Type B pancreatic cell (in vitro differentiated cells): Measurements from ENCODE around the gene NPLOC4. TPM values are rescaled to one million over a fixed set of nuclear protein-coding genes. Genes with fewer than 3 reads are reported as not detected.

ENCODE experiments used
- DNase-seq: peaks from one replicate; pipeline ENCODE4 v3.0.0; 2021; ENCODE audit warnings: mixed read lengths; ENCODE audit not compliant: unreplicated experiment; ENCODE audit errors: extremely low spot score
- H3K27ac Mint-ChIP-seq: 2 replicates; pipeline ENCODE4 v1.8.0; 2021; ENCODE audit warnings: mild to moderate bottlenecking, mixed read lengths
- H3K27me3 Mint-ChIP-seq: 2 replicates; pipeline ENCODE4 v1.8.0; 2021; ENCODE audit warnings: mixed read lengths
- H3K36me3 Mint-ChIP-seq: 2 replicates; pipeline ENCODE4 v1.8.0; 2021; ENCODE audit warnings: mixed read lengths
- H3K4me1 Mint-ChIP-seq: one replicate; pipeline ENCODE4 v1.8.0; 2021; ENCODE audit warnings: mixed read lengths; ENCODE audit not compliant: unreplicated experiment
- H3K4me3 Mint-ChIP-seq: 2 replicates; pipeline ENCODE4 v1.8.0; 2021; ENCODE audit warnings: mild to moderate bottlenecking, mixed read lengths
- H3K9me3 Mint-ChIP-seq: 2 replicates; pipeline ENCODE4 v1.8.0; 2021; ENCODE audit warnings: mixed read lengths
- total RNA-seq: library from RNA; stranded (reverse); gene quantifications from 2 replicates; pipeline ENCODE4 v1.2.1, GENCODE V29; 2021; ENCODE audit warnings: low replicate concordance
- TF ChIP-seq, protein P1 (sequence below): fragments of 200-600 bp; sonication (generic); conservative IDR thresholded peaks from 2 replicates; pipeline ENCODE4 v1.5.0; 2021; ENCODE audit warnings: antibody characterized with exemption, mild to moderate bottlenecking

NPLOC4 gene
- total RNA-seq, 1 donor from 2014 or later: 82.4 TPM

DNA sequence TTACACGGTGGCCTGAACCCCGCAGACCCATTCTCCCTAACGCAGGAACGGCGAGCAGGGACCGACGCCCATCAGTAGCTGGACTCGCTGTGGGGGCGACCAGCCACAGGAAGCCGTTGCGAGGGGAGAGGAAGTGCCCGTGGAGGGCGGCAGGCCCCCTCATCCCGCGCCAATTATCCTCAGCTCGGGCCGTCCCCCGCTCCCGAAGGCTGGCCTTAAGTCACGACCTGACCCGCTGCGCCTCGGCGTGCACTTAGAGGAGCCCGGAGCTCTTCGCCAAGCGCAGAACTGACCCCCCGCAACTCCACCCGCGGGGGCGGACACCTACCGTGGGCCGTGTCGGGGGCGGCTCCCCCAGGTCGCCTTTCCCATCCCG lies 46.3 kb upstream of the NPLOC4 start:
- Mint-ChIP-seq H3K36me3 (peaks cover 4% of the 10 kb centered on the region), H3K27me3 (no peaks in the 10 kb centered on the region), H3K27ac (peak overlapping the region; percentile 90), H3K9me3 (no peaks in the 10 kb centered on the region), H3K4me3 (peak overlapping the region; percentile 95), H3K4me1 (peaks cover 14% of the 10 kb centered on the region)
- TF ChIP-seq, protein P1, sequence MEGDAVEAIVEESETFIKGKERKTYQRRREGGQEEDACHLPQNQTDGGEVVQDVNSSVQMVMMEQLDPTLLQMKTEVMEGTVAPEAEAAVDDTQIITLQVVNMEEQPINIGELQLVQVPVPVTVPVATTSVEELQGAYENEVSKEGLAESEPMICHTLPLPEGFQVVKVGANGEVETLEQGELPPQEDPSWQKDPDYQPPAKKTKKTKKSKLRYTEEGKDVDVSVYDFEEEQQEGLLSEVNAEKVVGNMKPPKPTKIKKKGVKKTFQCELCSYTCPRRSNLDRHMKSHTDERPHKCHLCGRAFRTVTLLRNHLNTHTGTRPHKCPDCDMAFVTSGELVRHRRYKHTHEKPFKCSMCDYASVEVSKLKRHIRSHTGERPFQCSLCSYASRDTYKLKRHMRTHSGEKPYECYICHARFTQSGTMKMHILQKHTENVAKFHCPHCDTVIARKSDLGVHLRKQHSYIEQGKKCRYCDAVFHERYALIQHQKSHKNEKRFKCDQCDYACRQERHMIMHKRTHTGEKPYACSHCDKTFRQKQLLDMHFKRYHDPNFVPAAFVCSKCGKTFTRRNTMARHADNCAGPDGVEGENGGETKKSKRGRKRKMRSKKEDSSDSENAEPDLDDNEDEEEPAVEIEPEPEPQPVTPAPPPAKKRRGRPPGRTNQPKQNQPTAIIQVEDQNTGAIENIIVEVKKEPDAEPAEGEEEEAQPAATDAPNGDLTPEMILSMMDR: no peak
- DNase-seq: no peak

DNA sequence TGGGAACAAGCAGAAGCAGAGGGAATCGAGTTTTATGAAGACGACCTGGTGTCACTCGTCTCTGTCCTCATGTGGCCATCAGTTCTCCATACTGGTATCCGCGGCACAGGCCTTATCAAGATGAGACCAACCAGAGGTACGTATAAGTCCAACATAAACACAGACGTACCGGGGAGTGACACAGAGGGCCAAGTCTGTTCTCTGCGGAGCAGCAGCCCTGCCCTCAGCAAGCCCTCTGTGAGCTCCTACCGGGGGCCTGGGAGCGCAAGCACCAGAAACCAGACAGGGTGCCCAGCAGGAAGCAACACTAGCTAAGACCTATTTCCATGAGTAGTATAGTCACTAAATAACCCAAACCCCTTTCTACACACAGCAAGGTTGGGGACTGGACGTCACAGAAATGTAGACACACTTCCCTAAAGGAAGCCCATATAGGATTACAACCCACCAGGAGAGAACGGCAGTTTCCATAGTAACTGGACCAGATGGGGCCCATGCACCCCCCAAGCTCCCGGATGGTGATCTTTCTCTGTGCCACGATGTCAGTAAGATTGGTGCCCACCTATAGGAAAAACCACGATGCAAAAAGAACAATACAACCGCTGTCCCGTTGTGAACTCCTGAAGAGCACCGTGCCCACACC lies 45.8 kb upstream of the NPLOC4 start:
- DNase-seq: no peak
- peaks cover 4% of the 10 kb centered on the region for H3K36me3 Mint-ChIP-seq
- peak overlapping the region; percentile 90 for H3K27ac Mint-ChIP-seq
- peak overlapping the region; percentile 95 for H3K4me3 Mint-ChIP-seq
- H3K4me1 Mint-ChIP-seq: peaks cover 14% of the 10 kb centered on the region
- TF ChIP-seq, protein P1: no peak
- no peaks in the 10 kb centered on the region for H3K27me3 Mint-ChIP-seq
- H3K9me3 Mint-ChIP-seq: no peaks in the 10 kb centered on the region

DNA sequence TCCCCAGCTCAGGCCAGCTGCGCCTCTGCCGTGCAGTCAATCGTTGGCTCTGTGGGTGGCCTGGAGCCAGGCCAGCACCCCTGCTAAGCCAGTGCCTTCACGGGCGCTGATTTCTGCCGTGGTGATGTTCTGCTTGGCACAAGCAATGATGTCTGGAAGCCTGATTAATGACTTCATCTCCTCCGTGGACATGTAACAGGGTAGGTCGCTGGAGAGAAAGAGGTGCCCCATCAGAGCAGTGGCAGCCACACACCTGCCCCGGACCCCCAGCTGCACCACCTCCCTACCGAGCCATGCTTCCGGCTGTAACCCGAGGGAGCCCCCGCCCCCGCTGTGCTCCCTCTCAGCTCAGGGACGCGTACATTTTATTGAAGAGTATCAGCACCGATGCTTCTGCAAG lies 44.8 kb upstream of the NPLOC4 start:
- H3K27ac Mint-ChIP-seq: no peak overlapping the region
- H3K36me3 Mint-ChIP-seq: peaks cover 4% of the 10 kb centered on the region
- H3K4me3 Mint-ChIP-seq: no peak overlapping the region
- no peak for DNase-seq
- H3K27me3 Mint-ChIP-seq: no peaks in the 10 kb centered on the region
- TF ChIP-seq, protein P1: no peak
- peaks cover 14% of the 10 kb centered on the region for H3K4me1 Mint-ChIP-seq
- H3K9me3 Mint-ChIP-seq: no peaks in the 10 kb centered on the region

DNA sequence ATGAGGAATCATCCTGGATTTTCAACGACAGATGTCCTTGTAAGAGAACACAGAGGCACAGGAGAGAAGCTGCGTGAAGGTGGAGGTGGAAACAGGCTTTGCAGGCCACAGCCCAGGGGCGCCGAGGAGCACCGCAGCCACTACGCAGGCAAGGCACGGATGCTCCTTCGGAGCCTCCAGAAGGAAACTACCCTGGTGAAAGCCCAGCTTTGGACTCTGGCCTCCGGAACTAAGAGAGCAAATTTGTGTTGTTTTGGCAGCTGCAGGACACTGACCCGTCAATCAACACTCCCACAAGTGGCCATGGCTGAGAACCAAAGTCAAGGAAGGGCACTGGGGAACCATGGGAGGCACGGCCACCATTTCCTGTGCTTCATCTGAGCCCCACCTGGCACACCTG lies 43.2 kb upstream of the NPLOC4 start:
- no peak for DNase-seq
- TF ChIP-seq, protein P1: no peak
- Mint-ChIP-seq H3K4me1 (peaks cover 22% of the 10 kb centered on the region), H3K36me3 (peaks cover 4% of the 10 kb centered on the region), H3K27me3 (no peaks in the 10 kb centered on the region), H3K27ac (no peak overlapping the region), H3K9me3 (no peaks in the 10 kb centered on the region), H3K4me3 (peak overlapping the region; percentile 32)

DNA sequence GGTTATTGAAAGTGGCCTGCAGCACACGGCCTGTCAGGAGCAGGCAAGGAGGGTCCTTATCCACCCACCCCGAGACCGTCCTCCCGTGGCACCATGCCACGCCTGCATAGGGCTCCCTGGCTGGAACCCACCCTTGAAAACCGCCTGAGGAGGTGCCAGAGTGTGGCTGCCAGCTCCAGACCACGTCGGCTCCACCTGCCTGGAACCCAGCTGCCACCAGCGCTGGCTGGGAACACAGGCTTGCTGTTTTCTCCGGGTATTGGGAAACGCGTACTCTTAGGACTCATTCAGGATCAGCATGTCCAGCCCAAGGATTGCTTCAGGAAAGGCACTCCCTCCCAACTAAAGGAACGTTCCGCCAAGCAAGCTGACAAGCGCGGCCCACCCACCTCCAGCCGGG lies 40.0 kb upstream of the NPLOC4 start:
- no peak for DNase-seq
- H3K4me3 Mint-ChIP-seq: no peak overlapping the region
- no peak overlapping the region for H3K27ac Mint-ChIP-seq
- H3K9me3 Mint-ChIP-seq: no peaks in the 10 kb centered on the region
- H3K4me1 Mint-ChIP-seq: peaks cover 8% of the 10 kb centered on the region
- H3K27me3 Mint-ChIP-seq: no peaks in the 10 kb centered on the region
- TF ChIP-seq, protein P1: no peak
- H3K36me3 Mint-ChIP-seq: no peaks in the 10 kb centered on the region
